RWPE2 (cell line): Measurements from ENCODE around the gene IGLON5.

Experiments
- ATAC-seq: fragments of 200-7000 bp; cut with Tn5 transposase; 3 replicates; pipeline ENCODE4 v1.9.1; 2021; ENCODE audit warnings: low read depth
- DNase-seq: peaks from one replicate; pipeline ENCODE4 v3.0.0-alpha.2; 2020; ENCODE audit warnings: low spot score
- H3K27ac ChIP-seq: fragments of 450-650 bp; 2 replicates; pipeline ENCODE4 v1.5.1; 2017; ENCODE audit warnings: mild to moderate bottlenecking; ENCODE audit not compliant: poor library complexity, severe bottlenecking
- H3K27me3 ChIP-seq: fragments of 250-450 bp; sonication (Bioruptor Pico); 2 replicates; pipeline ENCODE4 v1.5.1; 2021; ENCODE audit warnings: mild to moderate bottlenecking, moderate library complexity; ENCODE audit not compliant: insufficient read depth, poor library complexity, severe bottlenecking
- H3K36me3 ChIP-seq: fragments of 250-450 bp; sonication (Bioruptor Pico); 2 replicates; pipeline ENCODE4 v1.5.1; 2020; ENCODE audit warnings: low read depth, mild to moderate bottlenecking, moderate library complexity
- H3K4me1 ChIP-seq: fragments of 250-450 bp; sonication (Bioruptor Pico); 2 replicates; pipeline ENCODE4 v1.5.1; 2021; ENCODE audit warnings: mild to moderate bottlenecking, moderate library complexity; ENCODE audit not compliant: insufficient read depth, poor library complexity, severe bottlenecking
- H3K4me3 ChIP-seq: fragments of 250-450 bp; sonication (Bioruptor Pico); 2 replicates; pipeline ENCODE4 v1.5.1; 2021; ENCODE audit warnings: mild to moderate bottlenecking, moderate library complexity; ENCODE audit not compliant: severe bottlenecking
- H3K9me3 ChIP-seq: fragments of 250-450 bp; sonication (Bioruptor Pico); 2 replicates; pipeline ENCODE4 v1.5.1; 2021; ENCODE audit warnings: mild to moderate bottlenecking, moderate library complexity; ENCODE audit not compliant: severe bottlenecking
- TF ChIP-seq, protein P1 (sequence below): fragments of 450-650 bp; IDR thresholded peaks from one replicate; pipeline ENCODE4 v1.5.1; 2017; ENCODE audit warnings: mild to moderate bottlenecking, moderate library complexity; ENCODE audit not compliant: poor library complexity, severe bottlenecking

IGLON5 gene

DNA sequence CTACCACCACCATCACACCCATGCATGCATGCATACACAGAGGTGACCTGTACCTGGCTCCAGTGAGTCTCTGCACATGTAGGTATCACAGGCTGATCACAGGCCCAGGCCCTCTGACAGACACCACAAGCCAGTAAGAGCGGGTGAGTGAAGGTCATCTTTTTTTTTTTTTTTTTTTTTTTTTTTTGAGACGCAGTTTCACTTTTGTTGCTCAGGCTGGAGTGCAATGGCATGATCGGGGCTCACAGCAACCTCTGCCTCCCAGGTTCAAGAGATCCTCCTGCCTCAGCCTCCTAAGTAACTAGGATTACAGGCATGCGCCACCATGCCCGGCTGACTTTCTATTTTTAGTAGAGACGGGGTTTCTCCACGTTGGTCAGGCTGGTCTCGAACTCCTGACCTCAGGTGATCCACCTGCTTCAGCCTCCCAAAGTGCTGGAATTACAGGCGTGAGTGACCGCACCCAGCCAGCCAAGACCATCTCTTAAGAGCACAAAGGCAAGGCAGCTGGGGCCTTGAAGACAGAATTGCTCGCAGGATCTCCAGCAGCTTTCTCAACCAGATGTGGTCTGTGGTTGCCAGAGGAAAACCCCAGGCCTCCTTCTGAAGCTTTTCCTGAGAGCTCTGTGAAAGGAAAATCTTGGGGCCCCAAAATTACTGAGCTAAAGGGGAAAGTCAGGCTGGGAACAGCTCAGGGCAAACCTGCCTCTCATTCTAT is 64.2 kb downstream of the IGLON5 start:
- H3K27ac ChIP-seq: no peak overlapping the region
- no peaks in the 10 kb centered on the region for H3K36me3 ChIP-seq
- no peak for DNase-seq
- ATAC-seq: no peak
- no peaks in the 10 kb centered on the region for H3K27me3 ChIP-seq
- no peaks in the 10 kb centered on the region for H3K4me1 ChIP-seq
- no peaks in the 10 kb centered on the region for H3K9me3 ChIP-seq
- TF ChIP-seq, protein P1, sequence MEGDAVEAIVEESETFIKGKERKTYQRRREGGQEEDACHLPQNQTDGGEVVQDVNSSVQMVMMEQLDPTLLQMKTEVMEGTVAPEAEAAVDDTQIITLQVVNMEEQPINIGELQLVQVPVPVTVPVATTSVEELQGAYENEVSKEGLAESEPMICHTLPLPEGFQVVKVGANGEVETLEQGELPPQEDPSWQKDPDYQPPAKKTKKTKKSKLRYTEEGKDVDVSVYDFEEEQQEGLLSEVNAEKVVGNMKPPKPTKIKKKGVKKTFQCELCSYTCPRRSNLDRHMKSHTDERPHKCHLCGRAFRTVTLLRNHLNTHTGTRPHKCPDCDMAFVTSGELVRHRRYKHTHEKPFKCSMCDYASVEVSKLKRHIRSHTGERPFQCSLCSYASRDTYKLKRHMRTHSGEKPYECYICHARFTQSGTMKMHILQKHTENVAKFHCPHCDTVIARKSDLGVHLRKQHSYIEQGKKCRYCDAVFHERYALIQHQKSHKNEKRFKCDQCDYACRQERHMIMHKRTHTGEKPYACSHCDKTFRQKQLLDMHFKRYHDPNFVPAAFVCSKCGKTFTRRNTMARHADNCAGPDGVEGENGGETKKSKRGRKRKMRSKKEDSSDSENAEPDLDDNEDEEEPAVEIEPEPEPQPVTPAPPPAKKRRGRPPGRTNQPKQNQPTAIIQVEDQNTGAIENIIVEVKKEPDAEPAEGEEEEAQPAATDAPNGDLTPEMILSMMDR: no peak
- no peak overlapping the region for H3K4me3 ChIP-seq

DNA sequence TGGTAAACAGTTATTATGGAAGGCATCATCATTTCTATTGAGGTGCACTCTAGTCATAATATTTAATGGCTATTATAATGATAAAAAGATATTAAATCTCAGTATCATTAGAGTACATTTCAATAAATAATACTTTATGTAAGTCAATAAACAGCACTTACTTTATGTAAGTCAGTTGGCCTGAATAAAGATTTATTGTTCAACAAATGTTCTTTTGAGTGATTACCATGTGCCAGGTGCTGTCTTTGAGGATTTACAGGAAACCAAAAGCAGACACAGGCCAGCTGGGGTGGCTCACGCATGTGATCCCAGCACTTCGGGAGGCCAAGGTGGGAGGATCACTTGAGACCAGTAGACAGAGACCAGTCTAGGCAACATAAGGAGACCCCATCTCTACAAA is 66.0 kb downstream of the IGLON5 start:
- Histone ChIP-seq H3K27me3 (no peaks in the 10 kb centered on the region), H3K27ac (no peak overlapping the region), H3K4me3 (no peak overlapping the region), H3K9me3 (no peaks in the 10 kb centered on the region), H3K36me3 (no peaks in the 10 kb centered on the region), H3K4me1 (no peaks in the 10 kb centered on the region)
- TF ChIP-seq, protein P1: no peak
- ATAC-seq (no peak), DNase-seq (no peak)

DNA sequence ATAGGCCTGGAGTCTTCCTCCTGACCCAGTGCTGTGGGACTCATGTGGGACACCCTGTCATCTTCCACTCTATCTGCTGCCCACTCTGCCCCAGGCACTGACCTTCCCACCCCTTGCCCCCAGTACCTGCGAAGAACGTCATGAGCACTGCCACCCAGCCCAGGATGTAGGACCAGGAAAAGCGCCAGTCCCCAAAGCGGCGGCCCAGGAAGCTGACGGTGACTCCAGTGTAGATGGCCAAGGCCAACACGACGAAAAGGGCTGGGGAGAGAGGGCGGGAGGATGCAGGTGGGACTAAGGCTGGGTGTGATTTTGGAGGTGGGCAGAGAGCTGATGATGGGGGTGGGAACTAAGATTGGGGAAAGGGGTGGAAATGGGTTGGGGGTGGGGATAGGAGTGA is 68.9 kb downstream of the IGLON5 start:
- H3K27ac ChIP-seq: no peak overlapping the region
- DNase-seq (no peak), ATAC-seq (no peak)
- H3K27me3 ChIP-seq: no peaks in the 10 kb centered on the region
- no peaks in the 10 kb centered on the region for H3K4me1 ChIP-seq
- no peak overlapping the region for H3K4me3 ChIP-seq
- TF ChIP-seq, protein P1: no peak
- no peaks in the 10 kb centered on the region for H3K36me3 ChIP-seq
- H3K9me3 ChIP-seq: no peaks in the 10 kb centered on the region
